Measurements from ENCODE around the gene ADAR. TPM values are rescaled to one million over a fixed set of nuclear protein-coding genes. Genes with fewer than 3 reads are reported as not detected.

ADAR gene
- total RNA-seq, 1 donor from 2014 or later = 63.0 TPM

DNA sequence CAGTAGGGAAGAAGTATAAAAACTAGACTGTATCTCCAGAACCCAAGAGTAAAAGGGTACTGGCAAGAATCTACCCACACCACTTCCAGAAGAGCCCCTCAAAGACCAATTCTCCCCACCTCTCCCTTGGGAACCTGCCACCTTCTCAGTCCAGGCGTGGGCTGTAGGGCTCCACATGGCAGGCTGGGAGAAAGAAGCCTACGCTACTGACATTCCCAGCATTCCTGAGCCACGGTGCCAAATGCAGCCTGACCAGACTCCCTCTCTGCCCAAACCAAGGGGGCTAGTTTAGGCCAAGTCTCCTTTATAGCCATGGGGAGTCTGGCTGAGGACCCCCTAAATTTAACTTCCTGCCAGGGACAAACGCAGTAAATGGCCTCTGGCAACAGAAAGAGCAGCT lies 51.6 kb downstream of the ADAR start:
- DNase-seq = peak; percentile 20

GRCh38 chr1:154553056-154554030 lies 54.6 kb downstream of the ADAR start:
- DNase-seq = no peak

- DNase-seq = no peak
Observed at GRCh38 chr1:154552036-154552435, 56.0 kb downstream of the ADAR start.

DNA sequence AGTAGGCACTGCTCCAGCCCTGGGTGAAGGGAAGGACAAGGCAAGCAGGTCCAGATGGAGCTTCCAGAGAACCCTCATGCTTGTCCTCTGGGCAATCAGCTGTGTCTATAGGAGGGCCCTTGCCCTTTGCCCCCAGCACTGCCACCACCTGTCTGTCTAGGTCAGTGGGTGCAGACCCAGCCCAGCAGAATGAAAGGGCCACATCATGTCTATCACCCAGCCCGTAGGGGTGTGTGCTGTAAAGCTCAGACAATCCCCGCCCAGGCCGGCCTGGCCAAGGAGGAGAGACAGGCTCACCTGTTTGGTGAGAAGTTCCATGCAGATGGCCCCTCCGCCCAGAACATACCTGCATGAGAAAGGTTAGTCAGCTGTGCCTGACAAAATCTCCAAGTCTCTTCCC lies 56.5 kb downstream of the ADAR start:
- no peak for DNase-seq

DNA sequence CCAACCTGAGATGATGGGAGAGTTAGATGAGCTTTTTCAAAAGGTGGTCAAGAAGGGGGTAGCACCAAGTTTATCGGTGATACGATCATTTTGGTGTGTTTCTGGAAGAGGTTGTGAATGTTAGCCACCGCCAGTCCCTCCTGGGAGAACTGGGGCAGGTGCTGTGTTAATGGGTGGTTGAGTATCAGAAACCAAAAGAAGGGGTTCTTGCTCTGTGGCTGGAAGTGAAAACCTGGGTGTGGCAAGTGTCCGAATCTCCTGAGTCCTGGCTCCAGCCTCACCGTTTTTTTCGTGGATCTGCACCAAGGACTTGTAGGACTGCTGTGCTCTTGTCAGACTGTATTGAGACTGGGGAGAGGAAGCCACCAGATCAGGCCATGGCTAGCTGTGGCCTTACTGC lies 57.3 kb downstream of the ADAR start:
- DNase-seq = no peak

GRCh38 chr1:154550070-154550469 lies 57.9 kb downstream of the ADAR start:
- no peak for DNase-seq

DNA sequence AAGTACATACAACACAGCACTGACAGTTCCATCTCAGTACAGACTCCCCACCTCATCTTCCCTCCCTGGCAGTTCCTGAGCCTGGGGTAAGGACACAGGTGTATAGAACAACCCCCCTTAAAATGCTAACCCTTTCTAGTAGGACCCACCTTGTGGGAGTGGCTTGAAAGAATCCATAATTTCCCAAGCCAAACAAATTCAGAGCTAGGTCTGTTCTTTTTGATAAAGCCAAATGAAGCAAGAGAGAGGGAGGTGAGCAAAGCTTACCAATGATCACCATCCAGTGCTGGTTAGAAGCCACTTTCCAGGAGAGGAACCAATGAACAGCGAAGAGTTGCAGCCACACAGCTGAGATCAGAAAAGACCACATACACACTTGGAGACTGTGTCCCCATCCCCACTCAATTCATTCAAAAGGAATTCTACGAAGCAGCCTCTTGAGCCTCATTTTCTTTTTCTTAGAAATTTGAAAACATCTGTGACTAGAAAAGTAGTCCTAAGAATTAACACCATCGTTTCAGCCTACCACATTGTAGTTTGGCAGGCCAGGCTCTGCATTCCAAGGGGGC lies 58.7 kb downstream of the ADAR start:
- no peak for DNase-seq

DNA sequence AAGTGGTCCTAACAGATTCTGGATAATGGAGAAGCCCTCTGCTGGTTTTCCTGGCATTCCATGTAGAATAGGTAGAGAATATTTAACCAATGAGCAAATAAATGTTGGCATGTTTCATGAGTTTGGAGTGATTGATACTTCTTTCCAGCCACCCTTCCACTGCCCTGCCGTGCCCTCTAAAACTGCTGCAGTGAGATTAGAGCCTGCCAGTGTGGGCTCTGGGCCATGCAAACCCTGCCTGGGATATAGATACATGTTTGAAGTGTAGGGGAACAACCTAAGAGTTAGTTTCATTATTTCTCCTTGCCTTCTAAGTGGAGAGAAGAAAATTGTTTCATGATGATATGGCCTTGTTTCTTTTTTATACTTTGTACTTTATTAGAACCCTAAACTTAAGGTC lies 60.0 kb downstream of the ADAR start:
- no peak for DNase-seq

DNA sequence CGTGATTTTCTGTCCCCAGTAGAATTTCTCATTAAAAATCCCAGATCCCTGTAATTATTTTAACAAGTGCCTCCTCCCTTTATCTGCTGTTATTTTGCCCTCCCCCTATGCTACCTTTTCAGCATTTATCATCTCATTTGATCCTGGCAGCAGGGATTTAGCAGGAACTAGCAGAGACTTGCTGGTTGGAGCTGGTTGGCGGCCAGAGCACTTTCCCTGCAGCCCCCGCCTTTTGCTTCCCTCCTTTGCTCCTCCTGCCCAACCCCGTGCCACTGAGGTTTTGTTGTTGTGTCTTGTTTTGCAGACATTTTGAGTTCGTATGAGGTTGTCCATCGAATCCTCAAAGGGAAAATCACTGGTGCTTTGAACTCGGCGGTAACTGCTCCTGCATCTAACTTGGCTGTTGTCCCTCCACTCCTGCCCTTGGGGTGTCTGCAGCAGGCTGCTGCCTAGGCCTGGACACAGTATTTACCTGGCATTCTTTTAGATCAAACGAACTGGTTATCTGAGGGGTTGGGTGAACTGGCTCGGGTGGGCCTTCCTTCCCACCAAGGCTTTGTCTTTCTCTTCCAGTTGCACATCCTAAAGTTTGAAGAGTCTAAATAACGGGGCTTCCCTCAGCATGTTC lies 60.8 kb downstream of the ADAR start:
- DNase-seq = no peak

GRCh38 chr1:154546264-154547063 lies 61.5 kb downstream of the ADAR start:
- peak; percentile 48 for DNase-seq

DNA sequence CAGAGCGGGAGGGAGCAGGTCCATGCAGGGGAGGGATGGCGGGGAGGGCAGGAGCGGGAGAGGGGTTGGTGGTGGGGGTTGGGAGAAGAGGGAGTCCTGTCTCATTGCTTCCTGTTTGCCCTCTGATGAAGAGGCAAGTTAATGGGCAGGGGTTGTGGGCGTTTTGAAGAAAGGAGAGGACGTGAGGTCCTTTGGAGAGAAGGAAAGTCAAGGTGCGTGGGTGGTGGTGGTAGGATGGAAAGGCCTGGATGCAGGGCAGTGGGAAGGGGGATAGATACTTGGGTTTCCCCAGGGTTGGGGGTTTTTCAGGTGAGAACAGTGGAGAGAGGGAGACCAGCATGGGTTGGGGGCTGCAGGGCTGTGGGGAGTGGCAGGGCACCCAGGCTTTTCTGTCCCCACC lies 66.8 kb downstream of the ADAR start:
- DNase-seq = no peak

DNA sequence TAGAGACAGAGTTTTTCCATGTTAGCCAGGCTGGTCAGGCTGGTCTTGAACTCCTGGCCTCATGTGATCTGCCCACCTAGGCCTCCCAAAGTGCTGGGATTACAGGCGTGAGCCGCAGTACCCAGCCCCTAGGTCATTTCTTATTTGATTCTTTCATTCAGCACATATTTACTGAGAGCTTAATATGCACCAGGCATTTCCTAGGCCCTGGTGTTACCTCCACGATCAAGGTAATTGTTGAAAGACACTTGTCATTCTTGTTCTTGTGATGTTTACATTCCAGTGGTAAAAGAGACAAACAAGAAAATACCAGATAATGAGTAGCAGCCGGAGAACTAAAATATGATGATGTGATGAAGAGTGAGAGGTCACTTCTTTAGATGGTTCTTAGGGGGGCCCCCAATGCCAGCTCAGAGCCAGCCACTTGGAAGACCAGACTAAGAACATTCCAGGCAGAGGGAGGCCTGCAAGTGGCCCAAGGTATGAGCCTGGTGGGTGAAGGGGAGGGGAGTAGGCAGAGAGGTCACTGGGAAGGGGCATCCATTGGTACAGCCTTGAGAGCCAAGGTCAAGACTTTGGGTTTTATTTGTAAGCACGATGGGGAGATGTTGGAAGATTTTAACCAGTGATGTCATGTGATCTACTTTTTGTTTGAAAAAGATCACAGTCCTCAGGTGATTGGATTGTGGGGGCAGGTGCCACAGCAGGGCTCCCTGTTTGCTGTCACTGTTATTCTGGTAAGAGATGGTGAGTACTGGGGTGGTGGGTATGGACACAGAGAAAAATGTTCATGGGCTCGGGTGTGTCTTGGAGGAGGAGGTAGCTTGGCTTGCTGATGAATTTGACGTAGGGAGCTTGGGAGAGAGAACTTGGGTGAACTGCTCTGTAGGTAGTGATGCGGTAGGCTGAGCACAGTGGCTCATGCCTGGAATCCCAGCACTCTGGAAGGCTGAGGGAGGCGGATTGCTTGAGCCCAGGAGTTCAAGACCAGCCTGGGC lies 68.2 kb downstream of the ADAR start:
- no peak for DNase-seq

- DNase-seq = no peak
Observed at GRCh38 chr1:154536570-154536969, 71.4 kb downstream of the ADAR start.

GRCh38 chr1:154533952-154534844 lies 73.8 kb downstream of the ADAR start:
- peak; percentile 23 for DNase-seq

Other genes with a start within 250 kb of the ADAR start
- 35.0 TPM for gene IL6R, start 202.8 kb downstream of the ADAR start, total RNA-seq
- gene TDRD10, start 106.0 kb downstream of the ADAR start, total RNA-seq = 3.7 TPM
- gene SHE, start 105.8 kb downstream of the ADAR start, total RNA-seq = 10.7 TPM
- 28.5 TPM for gene UBE2Q1, start 49.5 kb downstream of the ADAR start, total RNA-seq
- gene CHRNB2, start 40.4 kb downstream of the ADAR start, total RNA-seq = 0.72 TPM

Measured in tongue (tissue), 2 donors.